Esophagus squamous epithelium (tissue), 5 donors: Measurements from ENCODE around the gene CHRM1. TPM values are rescaled to one million over a fixed set of nuclear protein-coding genes. Genes with fewer than 3 reads are reported as not detected.

ENCODE experiments used
- DNase-seq: peaks from one replicate; lab custom pipeline; 2025; lab: John Stamatoyannopoulos, UW
- H3K27ac ChIP-seq, 4 donors: fragments of 200-600 bp; sonication (generic); one replicate each; pipeline ENCODE4 v1.5.1; 2016 to 2019; ENCODE audit warnings: mild to moderate bottlenecking in 1 of 4
- H3K27me3 ChIP-seq, 4 donors: fragments of 200-600 bp; sonication (generic); 1 replicate in 3 of 4; 2 replicates in 1 of 4; pipeline versions ENCODE4 v1.5.1 to v1.6.0; 2017 to 2021; ENCODE audit warnings: antibody characterized with exemption in 1 of 4
- H3K36me3 ChIP-seq, 3 donors: fragments of 200-600 bp; sonication (generic); one replicate each; pipeline ENCODE4 v1.5.1; 2016 to 2019
- H3K4me1 ChIP-seq, 3 donors: fragments of 200-600 bp; sonication (generic); one replicate each; pipeline ENCODE4 v1.5.1; 2017 to 2019
- H3K4me3 ChIP-seq, 4 donors: fragments of 200-600 bp; sonication (generic); 1 replicate in 3 of 4; 2 replicates in 1 of 4; pipeline ENCODE4 v1.5.1; 2016 to 2019; ENCODE audit warnings: mild to moderate bottlenecking in 2 of 4, moderate library complexity in 1 of 4
- H3K9me3 ChIP-seq, 3 donors: fragments of 200-600 bp; sonication (generic); one replicate each; pipeline ENCODE4 v1.5.1; 2016 to 2019
- POLR2A ChIP-seq, 4 donors: fragments of 450-650 bp; IDR thresholded peaks; one replicate each; pipeline ENCODE4 v1.6.1; 2017; ENCODE audit warnings: antibody characterized with exemption in 4 of 4, mild to moderate bottlenecking in 4 of 4, moderate library complexity in 3 of 4
- WGBS, 2 donors: methylation state at CpG; one replicate each; pipeline ENCODE4 v1.1.5; 2018; 5-methylcytosine and 5-hydroxymethylcytosine counted together
- intact Hi-C: fragments of 100-400 bp; cut with DNase I; formaldehyde crosslinking; loops from one replicate; pipeline ENCODE4 v1.15.0; 2022
- total RNA-seq, 4 donors: library from RNA; depleted of rRNA; stranded (reverse); fragments of >200 nt; gene quantifications; one replicate each; pipeline ENCODE4 v1.1.0, GENCODE V29; 2016
- TF ChIP-seq, protein P1 (sequence below), 6 experiments: fragments of 450-650 bp in 4 of 6; fragments of 200-600 bp in 2 of 6; sonication (generic) in 2 of 6; IDR thresholded peaks; one replicate each; pipeline ENCODE4 v1.5.1; 2016 to 2019; ENCODE audit warnings: antibody characterized with exemption in 6 of 6, mild to moderate bottlenecking in 4 of 6, moderate library complexity in 4 of 6
- donor health status: DM: yes; HTN: yes; CAD: no.

The CHRM1 gene
- total RNA-seq, 4 donors from 2014 or later, result 0.30 to 0.73 TPM; not detected in 2

DNA sequence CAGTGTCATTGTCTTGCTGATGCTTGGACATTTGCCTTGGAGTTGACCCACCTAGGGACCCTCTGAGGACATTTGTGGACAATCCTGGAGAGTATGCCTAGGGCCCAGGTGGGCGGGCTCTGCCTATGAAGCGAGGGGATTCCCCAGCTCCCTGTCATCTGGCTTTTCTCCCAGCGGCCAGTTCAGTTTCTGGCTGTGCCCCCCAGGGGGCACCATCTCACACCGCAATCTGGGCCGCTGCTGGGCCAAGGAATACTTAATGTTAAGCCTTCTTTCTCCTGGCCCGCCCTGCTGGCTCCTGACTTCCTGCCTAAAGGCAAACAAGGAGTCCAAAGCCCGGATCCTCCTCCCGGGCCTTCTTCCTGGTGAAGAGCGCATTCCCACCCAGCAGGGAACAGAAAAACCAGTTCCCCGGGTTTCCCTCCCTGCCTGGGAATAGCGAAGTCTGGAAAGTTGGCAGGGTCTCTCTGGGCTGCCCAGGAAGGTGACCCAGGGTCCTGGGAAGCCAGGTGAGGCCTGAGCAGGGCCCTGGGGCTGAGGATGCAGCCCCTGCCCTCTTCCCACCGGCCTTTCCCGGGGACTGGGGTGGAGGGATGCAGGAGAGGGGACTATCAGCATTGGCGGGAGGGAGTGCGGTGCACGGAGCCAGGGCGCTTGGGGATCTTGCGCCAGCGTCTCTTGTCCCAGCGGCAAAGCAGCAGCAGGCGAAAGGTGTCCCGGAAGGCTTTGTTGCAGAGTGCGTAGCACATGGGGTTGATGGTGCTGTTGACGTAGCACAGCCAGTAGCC lies 11.9 kb downstream of the CHRM1 start:
- H3K27ac ChIP-seq, result peak overlapping the region; percentile 44 to 55 (median 48)
- H3K4me3 ChIP-seq, result no peak overlapping the region

DNA sequence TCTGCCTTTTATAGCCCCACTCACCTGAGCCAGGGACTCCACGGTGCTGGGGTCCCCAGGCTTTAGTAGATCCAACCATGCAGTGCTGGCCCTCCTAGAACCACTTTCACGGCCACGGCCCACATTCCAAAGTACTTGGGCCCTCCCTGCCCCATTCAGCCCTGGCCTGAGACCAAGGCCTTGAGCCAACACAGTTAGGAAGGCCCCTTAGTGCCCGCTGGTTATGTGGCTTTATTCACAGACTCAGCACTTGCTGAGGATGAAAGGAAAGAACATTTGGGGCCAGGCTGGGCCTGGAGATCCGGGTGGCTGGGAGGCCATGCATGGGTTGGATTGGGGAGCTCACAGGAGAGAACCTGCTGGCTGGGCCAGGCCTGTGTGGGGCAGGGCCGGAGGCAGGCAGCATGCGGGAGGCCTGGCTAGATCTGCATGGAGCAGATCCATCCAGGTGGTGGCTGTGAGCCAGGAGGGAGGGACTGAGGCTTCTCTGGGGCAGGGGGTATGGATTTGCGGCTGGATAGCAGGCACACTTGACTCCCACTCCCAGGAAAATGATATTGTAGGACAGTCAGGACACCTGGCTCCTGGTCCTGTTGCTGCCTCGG lies 12.6 kb downstream of the CHRM1 start:
- 54% methylated on average over 4 of the region's 9 CpGs; no CpG with 5 or more reads in 1 of the 2 donors for WGBS, 2 donors

More for the DNA sequence above, 11.9 kb downstream of the CHRM1 start:
- WGBS, 2 donors, result 23 to 35% methylated on average over 5 to 8 of the region's 24 CpGs
- DNase-seq, result no peak
- Histone ChIP-seq H3K4me1 (peaks cover 12 to 36% (median 13%) of the 10 kb centered on the region in 3 donors), H3K27me3 (peaks cover 0 to 5% (median 0%) of the 10 kb centered on the region in 4 donors), H3K36me3 (no peaks in the 10 kb centered on the region), H3K9me3 (no peaks in the 10 kb centered on the region)
- TF ChIP-seq, protein P1, sequence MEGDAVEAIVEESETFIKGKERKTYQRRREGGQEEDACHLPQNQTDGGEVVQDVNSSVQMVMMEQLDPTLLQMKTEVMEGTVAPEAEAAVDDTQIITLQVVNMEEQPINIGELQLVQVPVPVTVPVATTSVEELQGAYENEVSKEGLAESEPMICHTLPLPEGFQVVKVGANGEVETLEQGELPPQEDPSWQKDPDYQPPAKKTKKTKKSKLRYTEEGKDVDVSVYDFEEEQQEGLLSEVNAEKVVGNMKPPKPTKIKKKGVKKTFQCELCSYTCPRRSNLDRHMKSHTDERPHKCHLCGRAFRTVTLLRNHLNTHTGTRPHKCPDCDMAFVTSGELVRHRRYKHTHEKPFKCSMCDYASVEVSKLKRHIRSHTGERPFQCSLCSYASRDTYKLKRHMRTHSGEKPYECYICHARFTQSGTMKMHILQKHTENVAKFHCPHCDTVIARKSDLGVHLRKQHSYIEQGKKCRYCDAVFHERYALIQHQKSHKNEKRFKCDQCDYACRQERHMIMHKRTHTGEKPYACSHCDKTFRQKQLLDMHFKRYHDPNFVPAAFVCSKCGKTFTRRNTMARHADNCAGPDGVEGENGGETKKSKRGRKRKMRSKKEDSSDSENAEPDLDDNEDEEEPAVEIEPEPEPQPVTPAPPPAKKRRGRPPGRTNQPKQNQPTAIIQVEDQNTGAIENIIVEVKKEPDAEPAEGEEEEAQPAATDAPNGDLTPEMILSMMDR (IDR thresholded peaks at IDR 0.05), result peak; percentile 34 to 71 (median 64)
- TF ChIP-seq POLR2A (IDR thresholded peaks at IDR 0.05), result no peak
- intact Hi-C loops, result no loop called here

DNA sequence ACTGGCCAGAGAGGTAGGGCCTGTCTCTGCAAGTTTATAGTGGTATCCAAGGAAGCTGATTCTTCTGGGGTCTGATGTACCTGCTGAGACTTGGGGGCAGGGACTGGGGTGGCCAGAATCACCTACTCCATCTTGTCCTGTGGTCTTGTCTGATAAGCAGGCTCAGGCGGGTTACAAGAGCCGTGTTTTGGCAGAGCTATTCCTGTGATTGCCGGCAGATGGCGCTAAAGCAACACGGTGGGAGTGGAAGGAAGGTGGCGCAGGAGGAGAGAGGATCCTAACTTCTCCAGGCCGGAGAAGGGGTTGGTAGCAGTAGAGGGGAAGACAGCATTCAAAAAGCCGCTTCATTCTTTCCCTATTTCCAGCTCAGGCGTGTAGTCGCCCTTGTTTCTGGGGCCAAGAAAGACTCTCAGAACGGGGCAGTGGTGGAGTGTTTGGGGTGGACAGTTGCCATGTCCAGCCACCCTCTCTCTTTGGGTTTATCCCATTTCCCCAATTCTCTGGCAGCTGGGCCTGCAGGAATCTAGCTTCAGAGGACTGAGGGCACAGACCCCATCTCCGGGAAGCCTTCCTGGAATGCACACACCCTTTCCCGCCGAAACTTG lies 15.1 kb downstream of the CHRM1 start:
- WGBS, 2 donors, result 2 to 20% methylated on average over 8 to 14 of the region's 14 CpGs
- H3K36me3 ChIP-seq, result no peaks in the 10 kb centered on the region
- DNase-seq, result peak; percentile 12
- peaks cover 12 to 42% (median 13%) of the 10 kb centered on the region in 3 donors for H3K4me1 ChIP-seq
- no peaks in the 10 kb centered on the region for H3K9me3 ChIP-seq
- TF ChIP-seq POLR2A (IDR thresholded peaks at IDR 0.05), result no peak
- TF ChIP-seq, protein P1 (IDR thresholded peaks at IDR 0.05), result peak; percentile 93 to 98 (median 98)
- no peak overlapping the region for H3K27ac ChIP-seq
- intact Hi-C loops, result loop anchor here (2.0 kb wide), 1 partner anchor 119 kb away; no protein-coding TSS in a partner anchor
- peaks cover 0 to 5% (median 0%) of the 10 kb centered on the region in 4 donors for H3K27me3 ChIP-seq
- no peak overlapping the region for H3K4me3 ChIP-seq

More for the DNA sequence above, 12.6 kb downstream of the CHRM1 start:
- intact Hi-C loops, result no loop called here
- no peak overlapping the region for H3K4me3 ChIP-seq
- no peak for DNase-seq
- H3K36me3 ChIP-seq, result no peaks in the 10 kb centered on the region
- H3K4me1 ChIP-seq, result peaks cover 12 to 38% (median 13%) of the 10 kb centered on the region in 3 donors
- TF ChIP-seq, protein P1 (IDR thresholded peaks at IDR 0.05), result no peak
- no peak for TF ChIP-seq POLR2A (IDR thresholded peaks at IDR 0.05)
- H3K27ac ChIP-seq, result peak overlapping the region; percentile 39 to 53 (median 44)
- H3K9me3 ChIP-seq, result no peaks in the 10 kb centered on the region
- peaks cover 0 to 5% (median 0%) of the 10 kb centered on the region in 4 donors for H3K27me3 ChIP-seq

DNA sequence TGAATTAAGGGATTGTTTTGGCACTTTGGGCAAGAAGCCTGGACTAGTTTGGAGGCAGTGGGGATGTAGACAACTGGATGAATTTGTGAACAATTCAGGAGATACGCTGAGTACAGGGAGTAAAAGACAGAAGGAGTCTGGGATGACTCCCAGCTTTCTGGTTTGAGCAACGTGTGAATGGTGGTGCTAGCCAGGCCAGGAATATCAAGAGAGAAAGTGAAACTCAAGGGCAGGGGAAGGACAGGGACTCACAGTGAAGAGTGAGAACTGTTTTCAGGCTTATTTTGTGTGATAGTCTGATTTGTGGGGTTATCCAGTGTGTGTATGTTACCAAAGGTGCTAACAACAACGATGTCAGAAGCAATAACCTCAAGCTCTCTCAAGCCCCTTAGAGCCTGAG lies 15.9 kb downstream of the CHRM1 start:
- Histone ChIP-seq H3K36me3 (no peaks in the 10 kb centered on the region), H3K27me3 (peaks cover 0 to 5% (median 0%) of the 10 kb centered on the region in 4 donors), H3K4me3 (no peak overlapping the region), H3K27ac (no peak overlapping the region), H3K9me3 (no peaks in the 10 kb centered on the region), H3K4me1 (peaks cover 12 to 42% (median 13%) of the 10 kb centered on the region in 3 donors)
- DNase-seq, result no peak
- intact Hi-C loops, result no loop called here
- TF ChIP-seq, protein P1 (IDR thresholded peaks at IDR 0.05), result no peak
- no peak for TF ChIP-seq POLR2A (IDR thresholded peaks at IDR 0.05)
- 15 to 30% methylated on average over 3 of the region's 3 CpGs for WGBS, 2 donors
